ENCODE data around the gene MAGEA8. TPM values are rescaled to one million over a fixed set of nuclear protein-coding genes. Genes with fewer than 3 reads are reported as not detected.
A peak's percentile ranks its signal among the peaks of the same experiment; 100 is the strongest.

MAGEA8 gene
- total and polyA plus RNA-seq, 9 of the 15 experiments (the other 6 are each of a cell fraction or from before 2014, with no cell fraction given) = 0.49 to 4.6 (median 1.9) TPM

- no peak for TF ChIP-seq ZNF76 (CRISPR knock-in tag; IDR thresholded peaks at IDR 0.05; ENCODE audit: borderline replicate concordance)
- peak; percentile 90 for TF ChIP-seq TRIM24 (IDR thresholded peaks at IDR 0.05)
- TF ChIP-seq CEBPG (CRISPR knock-in tag; IDR thresholded peaks at IDR 0.05) = no peak
- TF ChIP-seq CEBPG (tag; conservative IDR thresholded peaks at IDR 0.05 in 1 of 2, IDR thresholded peaks at IDR 0.05 in 1 of 2) = no peak
- TF ChIP-seq GABPA (tag; conservative IDR thresholded peaks at IDR 0.05; ENCODE audit: low read depth) = no peak
- no peak for TF ChIP-seq MCM3 (IDR thresholded peaks at IDR 0.05)
- TF ChIP-seq CCNT2 (IDR thresholded peaks at IDR 0.05; ENCODE audit: borderline replicate concordance, extremely low read depth, insufficient read length, low read depth, low read length) = no peak
- TF ChIP-seq, protein P1, sequence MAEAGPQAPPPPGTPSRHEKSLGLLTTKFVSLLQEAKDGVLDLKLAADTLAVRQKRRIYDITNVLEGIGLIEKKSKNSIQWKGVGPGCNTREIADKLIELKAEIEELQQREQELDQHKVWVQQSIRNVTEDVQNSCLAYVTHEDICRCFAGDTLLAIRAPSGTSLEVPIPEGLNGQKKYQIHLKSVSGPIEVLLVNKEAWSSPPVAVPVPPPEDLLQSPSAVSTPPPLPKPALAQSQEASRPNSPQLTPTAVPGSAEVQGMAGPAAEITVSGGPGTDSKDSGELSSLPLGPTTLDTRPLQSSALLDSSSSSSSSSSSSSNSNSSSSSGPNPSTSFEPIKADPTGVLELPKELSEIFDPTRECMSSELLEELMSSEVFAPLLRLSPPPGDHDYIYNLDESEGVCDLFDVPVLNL (CRISPR knock-in tag; IDR thresholded peaks at IDR 0.05; ENCODE audit: low read depth) = no peak
- TF ChIP-seq CREB3L1 (IDR thresholded peaks at IDR 0.05; ENCODE audit: borderline replicate concordance, low read depth) = no peak
- TF ChIP-seq THRAP3 (IDR thresholded peaks at IDR 0.05; ENCODE audit: borderline replicate concordance) = no peak
- no peak for TF ChIP-seq BRF1 (IDR thresholded peaks at IDR 0.05; ENCODE audit: borderline replicate concordance, extremely low read depth, insufficient read length)
- TF ChIP-seq GATAD2B (IDR thresholded peaks at IDR 0.05; ENCODE audit: borderline replicate concordance) = no peak
- no peak for TF ChIP-seq SRF (CRISPR knock-in tag; IDR thresholded peaks at IDR 0.05)
- TF ChIP-seq PTRF (tag; IDR thresholded peaks at IDR 0.05) = no peak
- no peak for TF ChIP-seq SMARCB1 (IDR thresholded peaks at IDR 0.05; ENCODE audit: insufficient read length, low read depth)
- TF ChIP-seq ELF4 (CRISPR knock-in tag; IDR thresholded peaks at IDR 0.05) = no peak
- TF ChIP-seq IFI16 (CRISPR knock-in tag; IDR thresholded peaks at IDR 0.05) = no peak
- TF ChIP-seq, protein P2, sequence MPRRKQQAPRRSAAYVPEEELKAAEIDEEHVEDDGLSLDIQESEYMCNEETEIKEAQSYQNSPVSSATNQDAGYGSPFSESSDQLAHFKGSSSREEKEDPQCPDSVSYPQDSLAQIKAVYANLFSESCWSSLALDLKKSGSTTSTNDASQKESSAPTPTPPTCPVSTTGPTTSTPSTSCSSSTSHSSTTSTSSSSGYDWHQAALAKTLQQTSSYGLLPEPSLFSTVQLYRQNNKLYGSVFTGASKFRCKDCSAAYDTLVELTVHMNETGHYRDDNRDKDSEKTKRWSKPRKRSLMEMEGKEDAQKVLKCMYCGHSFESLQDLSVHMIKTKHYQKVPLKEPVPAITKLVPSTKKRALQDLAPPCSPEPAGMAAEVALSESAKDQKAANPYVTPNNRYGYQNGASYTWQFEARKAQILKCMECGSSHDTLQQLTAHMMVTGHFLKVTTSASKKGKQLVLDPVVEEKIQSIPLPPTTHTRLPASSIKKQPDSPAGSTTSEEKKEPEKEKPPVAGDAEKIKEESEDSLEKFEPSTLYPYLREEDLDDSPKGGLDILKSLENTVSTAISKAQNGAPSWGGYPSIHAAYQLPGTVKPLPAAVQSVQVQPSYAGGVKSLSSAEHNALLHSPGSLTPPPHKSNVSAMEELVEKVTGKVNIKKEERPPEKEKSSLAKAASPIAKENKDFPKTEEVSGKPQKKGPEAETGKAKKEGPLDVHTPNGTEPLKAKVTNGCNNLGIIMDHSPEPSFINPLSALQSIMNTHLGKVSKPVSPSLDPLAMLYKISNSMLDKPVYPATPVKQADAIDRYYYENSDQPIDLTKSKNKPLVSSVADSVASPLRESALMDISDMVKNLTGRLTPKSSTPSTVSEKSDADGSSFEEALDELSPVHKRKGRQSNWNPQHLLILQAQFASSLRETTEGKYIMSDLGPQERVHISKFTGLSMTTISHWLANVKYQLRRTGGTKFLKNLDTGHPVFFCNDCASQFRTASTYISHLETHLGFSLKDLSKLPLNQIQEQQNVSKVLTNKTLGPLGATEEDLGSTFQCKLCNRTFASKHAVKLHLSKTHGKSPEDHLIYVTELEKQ (CRISPR knock-in tag; IDR thresholded peaks at IDR 0.05) = no peak
- no peak for TF ChIP-seq MCM2 (IDR thresholded peaks at IDR 0.05; ENCODE audit: low read depth)
- no peak for TF ChIP-seq ZBTB43 (CRISPR knock-in tag; IDR thresholded peaks at IDR 0.05)
- TF ChIP-seq HNRNPH1 (optimal IDR thresholded peaks at IDR 0.05; ENCODE audit: low read depth, low read length) = no peak
- no peak for TF ChIP-seq ZNF274 (IDR thresholded peaks at IDR 0.05; ENCODE audit: borderline replicate concordance, low read depth, low read length)
- no peak for TF ChIP-seq ZNF785 (CRISPR knock-in tag; IDR thresholded peaks at IDR 0.05)
- TF ChIP-seq XRCC3 (IDR thresholded peaks at IDR 0.05) = no peak
Observed at GRCh38 chrX:149848855-149849254, 32.1 kb upstream of the MAGEA8 start (continued).

All from K562 (cell line).